ENCODE measurements around the gene NPTN. TPM values are rescaled to one million over a fixed set of nuclear protein-coding genes. Genes with fewer than 3 reads are reported as not detected.

NPTN gene
- total and polyA plus RNA-seq, 2 donors (not counting 1 experiment from before 2014, with no cell fraction given): 152 to 372 TPM

DNA sequence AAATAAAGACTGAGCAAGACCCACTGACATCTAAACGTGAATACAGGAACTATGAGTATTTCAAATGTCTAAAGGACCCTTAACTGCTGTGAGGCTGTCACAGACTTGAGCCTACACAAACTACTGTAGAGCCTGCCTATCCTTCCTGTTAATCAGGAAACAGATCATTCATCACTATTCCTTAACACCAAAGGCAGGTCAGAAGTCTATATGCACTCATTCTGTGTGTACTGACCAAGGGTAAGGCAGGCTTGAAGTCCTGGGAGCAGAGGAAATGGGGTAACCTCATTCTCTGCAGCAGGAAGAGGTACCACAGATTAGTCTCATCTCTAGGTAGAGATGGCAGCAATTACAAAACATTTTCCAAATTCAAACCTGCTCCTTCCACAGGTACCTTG lies 30.7 kb downstream of the NPTN start:
- DNase-seq (ENCODE audit: low read depth in 2 of 2): no peak
- Histone ChIP-seq H3K9ac (ENCODE audit: insufficient read depth, low read length) (no peak overlapping the region), H3K27ac (ENCODE audit: insufficient read depth, low read length) (peak overlapping the region; percentile 64), H3K4me2 (ENCODE audit: extremely low read depth, insufficient read depth, low read length) (peak overlapping the region; percentile 87), H3K4me3 (replicated peaks in 1 of 4; ENCODE audit: control extremely low read depth in 1 of 4, insufficient read depth in 1 of 4, low read depth in 3 of 4, low read length in 4 of 4) (no peak overlapping the region), H4K20me1 (ENCODE audit: control insufficient read depth, extremely low read depth, insufficient read depth, low read length) (no peaks in the 10 kb centered on the region), H3K9me3 (ENCODE audit: control insufficient read depth, insufficient read depth, low read depth, low read length) (no peaks in the 10 kb centered on the region), H3K27me3 (ENCODE audit: control insufficient read depth, insufficient read depth, low read length) (no peaks in the 10 kb centered on the region), H3K79me2 (ENCODE audit: control insufficient read depth, insufficient read depth, low read length) (peaks cover 78% of the 10 kb centered on the region), H3K36me3 (ENCODE audit: control insufficient read depth, insufficient read depth, low read length) (no peaks in the 10 kb centered on the region), H3K4me1 (ENCODE audit: control insufficient read depth, extremely low read depth, insufficient read depth, low read length) (peaks cover 29% of the 10 kb centered on the region), H2AFZ (ENCODE audit: low read length) (no peak overlapping the region)
- TF ChIP-seq EZH2 (IDR thresholded peaks at IDR 0.05; ENCODE audit: low read length, missing control alignments): no peak
- TF ChIP-seq, protein P1, sequence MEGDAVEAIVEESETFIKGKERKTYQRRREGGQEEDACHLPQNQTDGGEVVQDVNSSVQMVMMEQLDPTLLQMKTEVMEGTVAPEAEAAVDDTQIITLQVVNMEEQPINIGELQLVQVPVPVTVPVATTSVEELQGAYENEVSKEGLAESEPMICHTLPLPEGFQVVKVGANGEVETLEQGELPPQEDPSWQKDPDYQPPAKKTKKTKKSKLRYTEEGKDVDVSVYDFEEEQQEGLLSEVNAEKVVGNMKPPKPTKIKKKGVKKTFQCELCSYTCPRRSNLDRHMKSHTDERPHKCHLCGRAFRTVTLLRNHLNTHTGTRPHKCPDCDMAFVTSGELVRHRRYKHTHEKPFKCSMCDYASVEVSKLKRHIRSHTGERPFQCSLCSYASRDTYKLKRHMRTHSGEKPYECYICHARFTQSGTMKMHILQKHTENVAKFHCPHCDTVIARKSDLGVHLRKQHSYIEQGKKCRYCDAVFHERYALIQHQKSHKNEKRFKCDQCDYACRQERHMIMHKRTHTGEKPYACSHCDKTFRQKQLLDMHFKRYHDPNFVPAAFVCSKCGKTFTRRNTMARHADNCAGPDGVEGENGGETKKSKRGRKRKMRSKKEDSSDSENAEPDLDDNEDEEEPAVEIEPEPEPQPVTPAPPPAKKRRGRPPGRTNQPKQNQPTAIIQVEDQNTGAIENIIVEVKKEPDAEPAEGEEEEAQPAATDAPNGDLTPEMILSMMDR (conservative IDR thresholded peaks at IDR 0.05 in 1 of 2, IDR thresholded peaks at IDR 0.05 in 1 of 2; ENCODE audit: low read depth in 1 of 2, low read length in 2 of 2): no peak

- Histone ChIP-seq H4K20me1 (ENCODE audit: control insufficient read depth, extremely low read depth, insufficient read depth, low read length) (no peaks in the 10 kb centered on the region), H3K27ac (ENCODE audit: insufficient read depth, low read length) (peak overlapping the region; percentile 64), H3K4me1 (ENCODE audit: control insufficient read depth, extremely low read depth, insufficient read depth, low read length) (peaks cover 29% of the 10 kb centered on the region), H3K27me3 (ENCODE audit: control insufficient read depth, insufficient read depth, low read length) (no peaks in the 10 kb centered on the region), H3K36me3 (ENCODE audit: control insufficient read depth, insufficient read depth, low read length) (no peaks in the 10 kb centered on the region), H3K4me2 (ENCODE audit: extremely low read depth, insufficient read depth, low read length) (peak overlapping the region; percentile 87), H3K9me3 (ENCODE audit: control insufficient read depth, insufficient read depth, low read depth, low read length) (no peaks in the 10 kb centered on the region), H3K79me2 (ENCODE audit: control insufficient read depth, insufficient read depth, low read length) (peaks cover 77% of the 10 kb centered on the region), H2AFZ (ENCODE audit: low read length) (no peak overlapping the region), H3K4me3 (replicated peaks in 1 of 4; ENCODE audit: control extremely low read depth in 1 of 4, insufficient read depth in 1 of 4, low read depth in 3 of 4, low read length in 4 of 4) (peak overlapping the region in 1 of 4 experiments; percentile 25), H3K9ac (ENCODE audit: insufficient read depth, low read length) (no peak overlapping the region)
- peak; percentile 65 to 79 for DNase-seq (ENCODE audit: low read depth in 2 of 2)
- TF ChIP-seq EZH2 (IDR thresholded peaks at IDR 0.05; ENCODE audit: low read length, missing control alignments): no peak
- TF ChIP-seq, protein P1 (conservative IDR thresholded peaks at IDR 0.05 in 1 of 2, IDR thresholded peaks at IDR 0.05 in 1 of 2; ENCODE audit: low read depth in 1 of 2, low read length in 2 of 2): no peak
Measured at GRCh38 chr15:73601451-73602445, 31.4 kb downstream of the NPTN start.

DNA sequence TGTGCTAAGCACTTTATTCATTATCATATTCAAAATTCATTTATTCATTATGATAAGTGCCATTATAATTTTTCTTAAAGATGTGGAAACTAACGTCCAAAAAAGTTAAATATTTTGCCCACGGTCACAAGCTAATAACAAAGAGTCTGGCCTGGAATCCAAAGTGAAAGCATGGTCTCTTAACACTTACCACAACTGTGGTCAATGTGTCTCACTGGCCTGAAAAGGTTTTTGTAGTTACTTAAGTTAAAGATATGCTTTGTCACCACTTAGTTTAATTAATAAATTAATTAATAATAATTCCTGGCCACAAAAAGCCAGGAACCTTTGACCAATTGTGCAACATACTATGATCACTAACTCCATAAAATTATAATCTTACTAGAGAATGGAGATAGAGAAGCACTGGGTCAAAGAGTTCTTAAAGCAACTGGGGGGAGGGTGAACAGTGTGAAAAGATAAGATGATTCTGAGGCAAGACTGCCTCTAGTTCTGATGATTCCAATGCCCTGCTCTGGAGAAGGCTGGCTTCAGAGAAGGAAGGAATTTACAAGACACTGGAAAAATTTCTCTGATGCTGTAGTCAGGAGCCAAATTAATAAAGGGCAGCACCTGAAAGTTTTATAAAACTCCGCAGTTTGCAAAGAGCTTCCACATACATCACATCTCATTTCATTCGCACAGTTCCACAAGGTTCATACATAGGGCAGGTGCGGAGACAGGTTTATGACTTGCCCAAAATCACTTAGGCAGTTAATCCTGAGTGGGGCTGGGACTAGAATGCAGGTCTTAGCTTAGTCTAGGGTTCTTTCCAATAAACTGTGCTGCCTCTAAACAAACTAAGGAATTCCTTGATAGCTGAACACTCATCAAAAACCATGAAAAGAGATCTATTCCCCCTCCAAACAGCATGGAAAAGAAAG lies 32.5 kb downstream of the NPTN start:
- Histone ChIP-seq H3K27ac (ENCODE audit: insufficient read depth, low read length) (peak overlapping the region; percentile 64), H3K9ac (ENCODE audit: insufficient read depth, low read length) (no peak overlapping the region), H2AFZ (ENCODE audit: low read length) (no peak overlapping the region), H3K79me2 (ENCODE audit: control insufficient read depth, insufficient read depth, low read length) (peaks cover 76% of the 10 kb centered on the region), H3K4me2 (ENCODE audit: extremely low read depth, insufficient read depth, low read length) (peak overlapping the region; percentile 18), H3K4me1 (ENCODE audit: control insufficient read depth, extremely low read depth, insufficient read depth, low read length) (peaks cover 29% of the 10 kb centered on the region), H4K20me1 (ENCODE audit: control insufficient read depth, extremely low read depth, insufficient read depth, low read length) (no peaks in the 10 kb centered on the region), H3K27me3 (ENCODE audit: control insufficient read depth, insufficient read depth, low read length) (no peaks in the 10 kb centered on the region), H3K36me3 (ENCODE audit: control insufficient read depth, insufficient read depth, low read length) (no peaks in the 10 kb centered on the region), H3K4me3 (replicated peaks in 1 of 4; ENCODE audit: control extremely low read depth in 1 of 4, insufficient read depth in 1 of 4, low read depth in 3 of 4, low read length in 4 of 4) (no peak overlapping the region), H3K9me3 (ENCODE audit: control insufficient read depth, insufficient read depth, low read depth, low read length) (no peaks in the 10 kb centered on the region)
- no peak for DNase-seq (ENCODE audit: low read depth in 2 of 2)
- TF ChIP-seq EZH2 (IDR thresholded peaks at IDR 0.05; ENCODE audit: low read length, missing control alignments): no peak
- TF ChIP-seq, protein P1 (conservative IDR thresholded peaks at IDR 0.05 in 1 of 2, IDR thresholded peaks at IDR 0.05 in 1 of 2; ENCODE audit: low read depth in 1 of 2, low read length in 2 of 2): no peak
